HG03045 (cell line): ENCODE measurements around the gene EHMT1.
"Not testable (repeated sequence)": the region's sequence is repeated elsewhere in the genome, so short reads cannot be mapped to it uniquely, and the experiment has no call there.

Experiments used
- ATAC-seq: cut with Tn5 transposase; IDR thresholded peaks from one replicate; pipeline ENCODE4 v1.9.1; 2021; ENCODE audit warnings: mild to moderate bottlenecking, moderate library complexity; ENCODE audit not compliant: unreplicated experiment

The EHMT1 gene

GRCh38 chr9:137590123-137590468 is 28.7 kb upstream of the EHMT1 start:
- no peak for ATAC-seq

- peak; percentile 80 for ATAC-seq
These were observed 28.1 kb upstream of the EHMT1 start, which contains the start of gene ZMYND19 for GRCh38 chr9:137590469-137591383. Gene ZMYND19, minus strand, starts transcription at chr9:137590512. Its CDS starts 249 bp downstream, at chr9:137590263.

GRCh38 chr9:137592767-137593166 is 26.0 kb upstream of the EHMT1 start:
- no peak for ATAC-seq

GRCh38 chr9:137593176-137593575 is 25.6 kb upstream of the EHMT1 start:
- ATAC-seq, result no peak

GRCh38 chr9:137596577-137596976 is 22.2 kb upstream of the EHMT1 start:
- ATAC-seq, result not testable (repeated sequence)

- ATAC-seq, result no peak
These were observed 19.9 kb upstream of the EHMT1 start for GRCh38 chr9:137598943-137599342.

DNA sequence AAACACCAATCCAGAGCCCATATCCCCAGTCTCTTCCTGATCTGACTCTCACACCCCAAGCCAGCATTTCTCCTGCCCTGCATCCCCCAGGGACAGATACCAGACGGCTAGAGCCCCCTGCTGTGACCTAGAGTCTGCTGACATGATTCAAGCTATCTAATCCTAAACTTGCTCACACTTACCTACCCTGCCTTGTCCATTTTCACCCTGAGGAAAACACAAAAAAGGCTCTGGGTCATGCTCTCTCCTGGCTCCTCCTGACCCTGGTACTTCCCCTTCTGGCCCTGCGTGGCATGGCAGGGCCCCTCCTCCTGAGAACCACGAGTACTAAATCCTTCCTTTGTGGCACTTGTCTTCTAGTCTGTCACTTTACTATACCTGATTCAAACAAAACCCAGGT is 16.1 kb upstream of the EHMT1 start:
- ATAC-seq, result no peak

DNA sequence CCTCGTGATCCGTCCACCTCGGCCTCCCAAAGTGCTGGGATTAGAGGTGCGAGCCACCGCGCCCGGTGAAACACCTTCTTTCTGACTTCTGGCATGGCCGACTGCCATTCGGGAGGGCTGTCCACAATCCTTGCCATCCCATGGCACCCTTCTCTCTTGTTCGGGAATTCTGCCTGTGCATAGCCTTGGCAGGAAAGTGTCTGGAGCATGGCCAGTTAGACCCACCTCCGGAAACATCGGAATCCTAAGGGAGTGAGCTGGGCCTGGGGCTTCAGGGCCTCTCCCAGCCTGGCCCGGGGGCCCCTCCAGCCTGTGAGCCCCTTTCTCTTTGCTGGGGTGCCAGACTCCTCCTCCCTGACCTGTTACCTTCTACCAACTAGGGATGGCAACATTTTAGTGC is 14.9 kb upstream of the EHMT1 start:
- no peak for ATAC-seq

- ATAC-seq, result no peak
These were observed 14.3 kb upstream of the EHMT1 start for GRCh38 chr9:137604345-137605086.

GRCh38 chr9:137605121-137606004 is 13.4 kb upstream of the EHMT1 start, which contains the start of gene ARRDC1:
Gene ARRDC1, plus strand, starts transcription at chr9:137605686. Its CDS starts 32 bp downstream, at chr9:137605718.
- peak; percentile 70 for ATAC-seq

DNA sequence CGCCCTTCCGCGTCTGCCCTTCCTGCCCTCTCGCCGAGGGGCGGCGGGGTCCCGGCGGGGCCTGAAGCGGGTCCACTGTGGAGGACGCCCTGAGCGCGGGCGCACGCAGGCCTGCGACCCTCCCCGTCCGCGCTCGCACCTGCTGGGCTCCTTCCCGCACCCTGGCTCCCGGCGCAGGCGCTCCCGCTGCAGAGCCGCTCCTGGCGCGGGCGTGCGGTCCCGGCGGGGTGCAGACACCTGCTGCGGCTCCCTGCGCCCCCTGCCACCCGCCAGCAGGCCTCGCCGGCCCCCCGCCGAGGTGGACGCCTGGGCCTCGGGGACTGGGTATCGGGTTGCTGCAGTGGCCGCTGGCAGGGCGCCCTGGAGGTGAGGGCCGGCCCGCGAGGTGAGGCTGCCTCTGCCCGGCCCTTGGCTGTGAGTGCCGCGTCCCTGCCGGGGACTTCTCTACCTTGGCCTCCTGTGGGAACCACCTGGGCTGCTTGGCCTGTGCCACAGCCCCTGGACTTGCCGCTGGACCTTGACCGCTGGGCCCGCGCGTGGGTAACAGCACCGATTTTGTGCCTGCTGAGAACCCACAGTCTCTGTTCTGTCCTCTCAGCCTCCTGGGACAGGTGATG is 12.7 kb upstream of the EHMT1 start:
- peak; percentile 3 for ATAC-seq

DNA sequence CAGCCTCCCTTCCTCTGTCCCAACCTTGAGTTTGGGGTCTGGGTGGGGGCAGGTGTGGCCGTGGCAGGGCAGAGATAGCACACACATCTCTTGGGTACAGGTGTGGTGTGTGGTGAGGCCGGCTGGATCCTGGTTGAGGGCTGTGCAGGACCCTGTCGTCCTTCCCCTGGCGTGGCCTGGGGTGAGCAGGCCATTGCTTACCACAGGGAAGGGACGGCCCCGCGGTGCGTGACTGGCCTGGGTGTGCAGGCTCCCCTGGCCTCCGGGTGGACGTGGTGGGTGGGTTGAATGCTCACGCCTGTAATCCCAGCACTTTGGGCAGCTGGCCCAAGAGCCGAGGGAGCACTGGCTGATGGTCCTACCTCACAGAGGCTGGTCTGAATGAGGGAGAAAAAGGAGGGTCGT is 12.1 kb upstream of the EHMT1 start:
- ATAC-seq, result no peak

GRCh38 chr9:137607141-137607857 is 11.5 kb upstream of the EHMT1 start:
- ATAC-seq, result no peak

DNA sequence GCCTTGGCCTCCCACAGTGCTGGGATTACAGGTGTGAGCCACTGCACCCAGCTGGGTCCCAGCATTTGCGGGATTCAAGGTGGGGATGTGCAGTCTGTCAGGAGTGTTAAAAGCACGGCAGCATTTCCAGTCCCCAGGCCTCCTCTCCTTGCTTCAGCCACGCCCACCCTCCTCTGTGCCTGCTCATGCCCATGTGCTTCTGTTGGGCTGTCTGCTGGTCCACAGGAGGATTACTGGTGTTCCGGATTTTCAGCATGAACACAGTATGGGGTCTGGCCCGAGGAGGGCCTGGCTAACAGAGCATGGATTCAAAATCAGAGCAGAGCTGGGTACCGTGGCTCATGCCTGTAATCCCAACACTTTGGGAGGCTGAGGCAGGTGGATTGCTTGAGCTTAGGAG is 7.9 kb upstream of the EHMT1 start:
- no peak for ATAC-seq

DNA sequence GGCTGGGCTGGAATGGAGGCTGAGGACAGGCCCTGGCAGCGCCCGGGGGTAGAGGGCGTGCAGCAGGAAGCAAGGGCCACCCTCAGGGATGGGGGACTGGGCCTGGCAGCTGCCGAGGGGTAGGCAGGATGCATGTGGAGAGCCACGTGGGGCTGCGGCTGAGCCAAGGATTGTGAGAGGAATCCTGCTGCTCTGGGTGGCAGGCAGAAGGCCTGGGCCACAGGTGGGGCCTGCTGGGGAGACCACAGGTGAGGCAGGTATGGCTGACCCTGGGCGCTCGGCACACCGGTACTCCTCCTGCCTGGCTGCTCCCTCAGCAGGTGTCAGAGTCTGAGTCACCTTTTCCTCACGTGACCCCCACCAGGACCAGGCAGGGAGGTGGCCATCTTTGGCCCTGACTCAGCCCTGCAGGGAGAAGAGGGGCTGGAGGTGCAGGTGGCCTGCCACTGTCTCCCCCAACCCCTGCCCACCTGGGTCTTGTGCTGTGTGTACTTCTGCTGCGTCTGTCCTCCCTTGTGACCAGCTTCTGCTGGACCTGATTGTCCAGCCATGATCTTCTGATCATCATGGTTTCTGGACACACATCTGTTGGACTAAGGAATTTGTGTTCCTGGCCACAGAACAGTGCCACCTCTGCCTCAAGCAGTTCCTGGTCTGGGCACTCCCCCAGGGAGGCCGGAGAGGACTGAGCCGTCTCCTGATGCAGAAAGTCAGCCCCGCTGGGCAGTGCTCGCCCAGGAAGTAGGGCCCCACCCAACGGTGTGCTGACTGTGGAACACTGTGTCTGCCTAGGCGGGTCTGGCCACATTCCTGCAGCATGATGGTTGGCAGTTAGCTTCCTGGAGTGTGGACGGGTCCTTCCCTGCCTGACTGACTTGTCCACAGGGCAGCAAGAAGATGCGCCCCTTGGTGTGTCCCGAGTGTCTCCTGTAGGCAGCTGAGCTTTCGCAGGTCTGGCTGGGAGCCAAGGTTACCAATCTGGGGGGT is 6.9 kb upstream of the EHMT1 start:
- no peak for ATAC-seq

- no peak for ATAC-seq
These were observed 6.1 kb upstream of the EHMT1 start for GRCh38 chr9:137612741-137613142.

DNA sequence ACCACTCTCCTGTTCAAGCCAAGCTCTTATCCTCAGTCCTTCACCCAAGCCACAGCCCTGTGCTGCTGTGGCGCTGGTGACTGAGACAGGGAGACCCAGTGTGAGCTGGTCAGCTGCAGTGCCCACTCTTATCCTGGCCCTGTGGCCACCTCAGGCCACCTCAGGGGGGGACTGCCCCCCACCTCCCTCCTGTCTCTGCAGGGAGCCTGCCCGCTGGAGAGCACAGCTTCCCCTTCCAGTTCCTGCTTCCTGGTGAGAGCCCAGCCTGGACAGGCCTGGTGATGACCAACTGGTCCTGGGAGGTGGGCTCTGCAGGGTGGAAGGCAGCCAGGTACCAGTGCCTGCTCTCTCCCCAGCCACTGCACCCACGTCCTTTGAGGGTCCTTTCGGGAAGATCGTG is 5.5 kb upstream of the EHMT1 start:
- ATAC-seq, result no peak

GRCh38 chr9:137613738-137614523 is 4.9 kb upstream of the EHMT1 start:
- ATAC-seq, result no peak
